HCT116 (cell line): ENCODE data around the gene FAM209B. TPM values are rescaled to one million over a fixed set of nuclear protein-coding genes. Genes with fewer than 3 reads are reported as not detected.

Source experiments
- ATAC-seq: fragments of 200-7000 bp; cut with Tn5 transposase; 2 replicates; pipeline ENCODE4 v1.9.1; 2020; ENCODE audit warnings: mild to moderate bottlenecking, moderate library complexity
- BruUV-seq: library from RNA; stranded (reverse); fragments of 400-500 nt; replicated peaks from 2 replicates; lab custom pipeline; 2021; lab: Mats Ljungman, UMichigan
- CTCF ChIA-PET: fragments of 300-600 bp; sonication (Branson Sonifier 250); formaldehyde crosslinking; loops from one replicate; lab custom pipeline; 2021; ENCODE audit warnings: antibody characterized with exemption; lab: Charles Lee
- POLR2A ChIA-PET: fragments of 300-600, 350-600 bp; sonication (Branson Sonifier 250); formaldehyde crosslinking; loops from one replicate; lab custom pipeline; 2021; ENCODE audit warnings: antibody characterized with exemption; lab: Charles Lee
- RAD21 ChIA-PET, 2 experiments: fragments of 300-600 bp; sonication (Branson Sonifier 250); formaldehyde crosslinking; loops; one replicate each; lab custom pipeline; 2023; ENCODE audit warnings: low total read pairs in 2 of 2; ENCODE audit not compliant: uncharacterized antibody in 2 of 2, unreplicated experiment in 2 of 2, low non-redundant PET in 1 of 2; lab: Charles Lee
- DNase-seq: peaks from one replicate; pipeline ENCODE4 v3.0.0-alpha.2; 2010; ENCODE audit warnings: low read depth, low spot score
- H2AFZ ChIP-seq: fragments of 200-600 bp; shearing (Covaris generic), sonication (generic); 2 replicates; pipeline ENCODE4 v1.6.1; 2017; ENCODE audit warnings: low read depth, mixed run types, mixed read lengths, antibody characterized with exemption, low read length; ENCODE audit not compliant: poor library complexity, severe bottlenecking
- H3K27ac ChIP-seq: 2 replicates; pipeline ENCODE4 v1.5.1; 2012; ENCODE audit warnings: low read depth, low read length
- H3K27me3 ChIP-seq: fragments of 200-600 bp; sonication (generic); 2 replicates; pipeline ENCODE4 v1.6.1; 2016; ENCODE audit warnings: mixed run types, low read length, mixed read lengths; ENCODE audit not compliant: insufficient read depth
- H3K36me3 ChIP-seq, 2 experiments: fragments of 200-500 bp in 1 of 2; fragments of 200-600 bp in 1 of 2; sonication (Bioruptor generic) in 1 of 2; sonication (generic) in 1 of 2; 2 replicates each; pipeline versions ENCODE4 v1.5.1 to v1.6.1; 2014 to 2016; ENCODE audit warnings: low read length in 2 of 2, inconsistent platforms in 1 of 2, mixed read lengths in 1 of 2, mixed run types in 1 of 2; ENCODE audit not compliant: insufficient read depth in 2 of 2, control insufficient read depth in 1 of 2
- H3K4me1 ChIP-seq, 2 experiments: fragments of 200-600 bp in 1 of 2; sonication (generic) in 1 of 2; 2 replicates each; pipeline versions ENCODE4 v1.5.1 to v1.6.1; 2012 to 2017; ENCODE audit warnings: low read length in 2 of 2, inconsistent platforms in 1 of 2, mild to moderate bottlenecking in 1 of 2, mixed read lengths in 1 of 2, mixed run types in 1 of 2, moderate library complexity in 1 of 2; ENCODE audit not compliant: insufficient read depth in 2 of 2, control insufficient read depth in 1 of 2
- H3K4me2 ChIP-seq: fragments of 200-600 bp; sonication (generic); 2 replicates; pipeline ENCODE4 v1.6.1; 2017; ENCODE audit warnings: mixed run types, low read length, mixed read lengths
- H3K4me3 ChIP-seq, 2 experiments: fragments of 200-600 bp in 1 of 2; sonication (generic) in 1 of 2; replicated peaks in 1 of 2; 2 replicates each; pipeline ENCODE4 v1.5.1; 2011 to 2016; ENCODE audit warnings: low read length in 2 of 2, control low read depth in 1 of 2, low read depth in 1 of 2, mild to moderate bottlenecking in 1 of 2, mixed read lengths in 1 of 2, mixed run types in 1 of 2
- H3K79me2 ChIP-seq: fragments of 200-600 bp; sonication (generic); 2 replicates; pipeline ENCODE4 v1.6.1; 2017; ENCODE audit warnings: mild to moderate bottlenecking, mixed run types, low read length, moderate library complexity, mixed read lengths; ENCODE audit not compliant: insufficient read depth
- H3K9ac ChIP-seq: fragments of 200-600 bp; sonication (generic); 2 replicates; pipeline ENCODE4 v1.6.1; 2016; ENCODE audit warnings: low read length, mixed read lengths
- H3K9me2 ChIP-seq: fragments of 200-600 bp; sonication (generic), shearing (Covaris generic); 2 replicates; pipeline ENCODE4 v1.6.1; 2017; ENCODE audit warnings: mixed run types, mild to moderate bottlenecking, moderate library complexity; ENCODE audit not compliant: insufficient read depth
- H3K9me3 ChIP-seq, 2 experiments: fragments of 200-500 bp in 1 of 2; fragments of 200-600 bp in 1 of 2; sonication (Bioruptor generic) in 1 of 2; sonication (generic) in 1 of 2; 2 replicates each; pipeline ENCODE4 v1.6.1; 2014 to 2017; ENCODE audit warnings: low read length in 2 of 2, mixed read lengths in 2 of 2, inconsistent platforms in 1 of 2, low read depth in 1 of 2, mild to moderate bottlenecking in 1 of 2, mixed run types in 1 of 2, moderate library complexity in 1 of 2; ENCODE audit not compliant: control insufficient read depth in 1 of 2, insufficient read depth in 1 of 2
- H4K20me1 ChIP-seq: fragments of 200-600 bp; sonication (generic), shearing (Covaris generic); 2 replicates; pipeline ENCODE4 v1.6.1; 2017; ENCODE audit warnings: mixed run types, mild to moderate bottlenecking, moderate library complexity; ENCODE audit not compliant: insufficient read depth
- CBX3 ChIP-seq: IDR thresholded peaks from 2 replicates; pipeline ENCODE4 v1.6.1; 2012; ENCODE audit warnings: low read depth
- CEBPB ChIP-seq: IDR thresholded peaks from 2 replicates; pipeline ENCODE4 v1.6.1; 2012; ENCODE audit warnings: low read depth
- EGR1 ChIP-seq: IDR thresholded peaks from 2 replicates; pipeline ENCODE4 v1.6.1; 2012; ENCODE audit warnings: low read depth
- ELF1 ChIP-seq: IDR thresholded peaks from 2 replicates; pipeline ENCODE4 v1.6.1; 2012; ENCODE audit warnings: low read depth, borderline replicate concordance
- EZH2 ChIP-seq: fragments of 200-600 bp; sonication (generic); IDR thresholded peaks from 2 replicates; pipeline ENCODE4 v1.6.1; 2017; ENCODE audit warnings: antibody characterized with exemption, mixed run types
- EZH2phosphoT487 ChIP-seq: fragments of 200-600 bp; IDR thresholded peaks from 2 replicates; pipeline ENCODE4 v1.6.1; 2018; ENCODE audit warnings: antibody characterized with exemption, borderline replicate concordance
- FOSL1 ChIP-seq: IDR thresholded peaks from 2 replicates; pipeline ENCODE4 v1.6.1; 2012; ENCODE audit warnings: low read depth
- JUND ChIP-seq: IDR thresholded peaks from 2 replicates; pipeline ENCODE4 v1.6.1; 2012
- POLR2A ChIP-seq: IDR thresholded peaks from 2 replicates; pipeline ENCODE4 v1.7.0; 2011; ENCODE audit warnings: borderline replicate concordance; ENCODE audit not compliant: insufficient read depth, insufficient read length; ENCODE audit errors: extremely low read depth
- POLR2AphosphoS5 ChIP-seq: IDR thresholded peaks from 2 replicates; pipeline ENCODE4 v1.6.1; 2011; ENCODE audit warnings: mild to moderate bottlenecking, low read depth, low read length, moderate library complexity
- RAD21 ChIP-seq: IDR thresholded peaks from 2 replicates; pipeline ENCODE4 v1.6.1; 2012; ENCODE audit warnings: low read depth, mild to moderate bottlenecking
- SIN3A ChIP-seq: IDR thresholded peaks from 2 replicates; pipeline ENCODE4 v1.6.1; 2012; ENCODE audit warnings: low read depth
- SP1 ChIP-seq: IDR thresholded peaks from 2 replicates; pipeline ENCODE4 v1.6.1; 2012; ENCODE audit warnings: low read depth
- TCF7L2 ChIP-seq: IDR thresholded peaks from 2 replicates; pipeline ENCODE4 v1.7.0; 2011; ENCODE audit warnings: borderline replicate concordance, inconsistent platforms; ENCODE audit not compliant: insufficient read depth, insufficient read length; ENCODE audit errors: extremely low read depth
- YY1 ChIP-seq: IDR thresholded peaks from 2 replicates; pipeline ENCODE4 v1.6.1; 2011; ENCODE audit warnings: low read length, low read depth, moderate library complexity, mild to moderate bottlenecking; ENCODE audit not compliant: insufficient replicate concordance; ENCODE audit errors: extremely low read depth
- ZNF274 ChIP-seq: fragments of 200-500 bp; sonication (Bioruptor generic); IDR thresholded peaks from 2 replicates; pipeline ENCODE4 v1.6.1; 2014; ENCODE audit warnings: mild to moderate bottlenecking, low read depth, low read length, inconsistent platforms
- intact Hi-C: fragments of 100-400 bp; cut with micrococcal nuclease; formaldehyde crosslinking; loops from 2 replicates; pipeline ENCODE4 v1.10.0; 2022
- total RNA-seq: library from RNA; stranded (reverse); gene quantifications from one replicate; pipeline ENCODE4 v1.2.1, GENCODE V29; 2021; ENCODE audit not compliant: unreplicated experiment
- TF ChIP-seq, protein P1 (sequence below): IDR thresholded peaks from 2 replicates; pipeline ENCODE4 v1.6.1; 2012
- TF ChIP-seq, protein P2 (sequence below), 3 experiments: fragments of 200-600 bp in 1 of 3; sonication (generic) in 1 of 3; IDR thresholded peaks in 2 of 3; conservative IDR thresholded peaks in 1 of 3; 2 replicates each; pipeline ENCODE4 v1.5.1; 2012 to 2017; ENCODE audit warnings: low read depth in 2 of 3, low read length in 2 of 3, antibody characterized with exemption in 1 of 3, borderline replicate concordance in 1 of 3, control low read depth in 1 of 3, mild to moderate bottlenecking in 1 of 3, mixed read lengths in 1 of 3, mixed run types in 1 of 3, moderate library complexity in 1 of 3; ENCODE audit not compliant: insufficient read depth in 1 of 3
- TF ChIP-seq, protein P3 (sequence below): IDR thresholded peaks from 2 replicates; pipeline ENCODE4 v1.6.1; 2011; ENCODE audit warnings: mild to moderate bottlenecking, low read length, moderate library complexity; ENCODE audit not compliant: insufficient replicate concordance; ENCODE audit errors: extremely low read depth
- TF ChIP-seq, protein P4 (sequence below): IDR thresholded peaks from 2 replicates; pipeline ENCODE4 v1.6.1; 2012

The FAM209B gene
- total RNA-seq, 1 experiment from 2014 or later, result not detected

DNA sequence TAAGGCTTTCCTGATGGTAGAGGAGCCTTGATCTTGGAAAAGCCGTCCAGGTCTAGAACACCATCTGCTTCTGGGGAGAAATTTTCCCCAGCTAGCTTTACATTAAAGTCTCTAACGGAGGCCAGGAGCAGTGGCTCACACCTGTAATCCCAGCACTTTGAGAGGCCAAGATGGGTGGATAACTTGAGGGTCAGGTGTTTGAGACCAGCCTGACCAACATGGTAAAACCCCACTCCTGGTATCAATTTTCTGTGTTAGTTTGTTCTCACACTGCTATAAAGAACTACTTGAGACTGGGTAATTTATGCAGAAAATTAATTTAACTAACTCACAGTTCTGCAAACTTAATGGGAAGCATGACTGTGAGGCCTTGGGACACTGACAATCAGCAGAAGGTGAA, 37.8 kb downstream of the FAM209B start (continued):
- TF ChIP-seq ZNF274 (no peak), POLR2AphosphoS5 (no peak)
- TF ChIP-seq, protein P1, sequence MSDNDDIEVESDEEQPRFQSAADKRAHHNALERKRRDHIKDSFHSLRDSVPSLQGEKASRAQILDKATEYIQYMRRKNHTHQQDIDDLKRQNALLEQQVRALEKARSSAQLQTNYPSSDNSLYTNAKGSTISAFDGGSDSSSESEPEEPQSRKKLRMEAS, result no peak

DNA sequence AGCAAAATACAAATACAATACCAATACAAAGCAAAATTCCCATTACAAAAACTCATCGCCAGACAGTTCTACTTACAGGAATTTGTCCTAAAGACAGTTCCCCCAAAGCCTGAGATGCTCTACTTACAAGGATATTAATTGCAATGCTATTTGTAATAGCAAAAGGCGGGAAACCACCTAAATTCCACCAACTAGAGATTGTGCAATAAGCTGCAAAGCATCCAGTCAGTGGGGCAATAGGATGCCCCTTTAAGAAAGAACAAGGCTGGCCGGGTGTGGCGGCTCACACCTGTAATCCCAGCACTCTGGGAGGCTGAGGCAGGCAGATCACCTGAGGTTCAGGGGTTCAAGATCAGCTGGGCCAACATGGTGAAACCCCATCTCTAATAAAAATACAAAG, 39.1 kb downstream of the FAM209B start:
- no peak overlapping the region for H3K4me2 ChIP-seq
- H3K4me1 ChIP-seq, result peaks cover 2 to 26% of the 10 kb centered on the region in 2 experiments; a peak in 3 of 4 replicates
- H3K27me3 ChIP-seq, result no peaks in the 10 kb centered on the region
- no TSS peak for BruUV-seq
- no peak overlapping the region for H3K9ac ChIP-seq
- no peak for TF ChIP-seq JUND
- no peak for TF ChIP-seq ELF1
- TF ChIP-seq YY1, result no peak
- no peak for TF ChIP-seq POLR2A
- no peak for TF ChIP-seq ZNF274
- TF ChIP-seq CBX3, result no peak
- TF ChIP-seq, protein P2, sequence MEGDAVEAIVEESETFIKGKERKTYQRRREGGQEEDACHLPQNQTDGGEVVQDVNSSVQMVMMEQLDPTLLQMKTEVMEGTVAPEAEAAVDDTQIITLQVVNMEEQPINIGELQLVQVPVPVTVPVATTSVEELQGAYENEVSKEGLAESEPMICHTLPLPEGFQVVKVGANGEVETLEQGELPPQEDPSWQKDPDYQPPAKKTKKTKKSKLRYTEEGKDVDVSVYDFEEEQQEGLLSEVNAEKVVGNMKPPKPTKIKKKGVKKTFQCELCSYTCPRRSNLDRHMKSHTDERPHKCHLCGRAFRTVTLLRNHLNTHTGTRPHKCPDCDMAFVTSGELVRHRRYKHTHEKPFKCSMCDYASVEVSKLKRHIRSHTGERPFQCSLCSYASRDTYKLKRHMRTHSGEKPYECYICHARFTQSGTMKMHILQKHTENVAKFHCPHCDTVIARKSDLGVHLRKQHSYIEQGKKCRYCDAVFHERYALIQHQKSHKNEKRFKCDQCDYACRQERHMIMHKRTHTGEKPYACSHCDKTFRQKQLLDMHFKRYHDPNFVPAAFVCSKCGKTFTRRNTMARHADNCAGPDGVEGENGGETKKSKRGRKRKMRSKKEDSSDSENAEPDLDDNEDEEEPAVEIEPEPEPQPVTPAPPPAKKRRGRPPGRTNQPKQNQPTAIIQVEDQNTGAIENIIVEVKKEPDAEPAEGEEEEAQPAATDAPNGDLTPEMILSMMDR (IDR thresholded peaks at IDR 0.05 in 2 of 3, conservative IDR thresholded peaks at IDR 0.05 in 1 of 3; ENCODE audit: borderline replicate concordance in 1 of 3, insufficient read depth in 1 of 3, low read depth in 2 of 3, low read length in 2 of 3), result no peak
- no peak for TF ChIP-seq FOSL1
- no peak for TF ChIP-seq EGR1
- no peak for TF ChIP-seq RAD21
- TF ChIP-seq CEBPB, result no peak
- TF ChIP-seq, protein P3, sequence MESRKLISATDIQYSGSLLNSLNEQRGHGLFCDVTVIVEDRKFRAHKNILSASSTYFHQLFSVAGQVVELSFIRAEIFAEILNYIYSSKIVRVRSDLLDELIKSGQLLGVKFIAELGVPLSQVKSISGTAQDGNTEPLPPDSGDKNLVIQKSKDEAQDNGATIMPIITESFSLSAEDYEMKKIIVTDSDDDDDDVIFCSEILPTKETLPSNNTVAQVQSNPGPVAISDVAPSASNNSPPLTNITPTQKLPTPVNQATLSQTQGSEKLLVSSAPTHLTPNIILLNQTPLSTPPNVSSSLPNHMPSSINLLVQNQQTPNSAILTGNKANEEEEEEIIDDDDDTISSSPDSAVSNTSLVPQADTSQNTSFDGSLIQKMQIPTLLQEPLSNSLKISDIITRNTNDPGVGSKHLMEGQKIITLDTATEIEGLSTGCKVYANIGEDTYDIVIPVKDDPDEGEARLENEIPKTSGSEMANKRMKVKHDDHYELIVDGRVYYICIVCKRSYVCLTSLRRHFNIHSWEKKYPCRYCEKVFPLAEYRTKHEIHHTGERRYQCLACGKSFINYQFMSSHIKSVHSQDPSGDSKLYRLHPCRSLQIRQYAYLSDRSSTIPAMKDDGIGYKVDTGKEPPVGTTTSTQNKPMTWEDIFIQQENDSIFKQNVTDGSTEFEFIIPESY, result no peak
- TF ChIP-seq, protein P4, sequence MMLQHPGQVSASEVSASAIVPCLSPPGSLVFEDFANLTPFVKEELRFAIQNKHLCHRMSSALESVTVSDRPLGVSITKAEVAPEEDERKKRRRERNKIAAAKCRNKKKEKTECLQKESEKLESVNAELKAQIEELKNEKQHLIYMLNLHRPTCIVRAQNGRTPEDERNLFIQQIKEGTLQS, result no peak
- TF ChIP-seq, protein P1, result no peak
- TF ChIP-seq EZH2phosphoT487, result no peak
- no peak for TF ChIP-seq TCF7L2
- no peak for TF ChIP-seq SP1
- no peak for TF ChIP-seq EZH2
- TF ChIP-seq SIN3A, result no peak
- H3K36me3 ChIP-seq, result no peaks in the 10 kb centered on the region
- H3K4me3 ChIP-seq, result no peak overlapping the region
- no peak overlapping the region for H2AFZ ChIP-seq
- ATAC-seq, result no peak
- H3K9me3 ChIP-seq, result no peaks in the 10 kb centered on the region
- RAD21 ChIA-PET, result no interaction called here
- no peak for DNase-seq
- no peaks in the 10 kb centered on the region for H4K20me1 ChIP-seq
- POLR2A ChIA-PET, result no interaction called here
- intact Hi-C loops, result no loop called here
- no peak overlapping the region for H3K27ac ChIP-seq
- H3K9me2 ChIP-seq, result no peaks in the 10 kb centered on the region
- H3K79me2 ChIP-seq, result no peaks in the 10 kb centered on the region
- CTCF ChIA-PET, result no interaction called here
